HepG2 (cell line): Measurements from ENCODE around the gene DPP7. TPM values are rescaled to one million over a fixed set of nuclear protein-coding genes. Genes with fewer than 3 reads are reported as not detected.

Source experiments
- ATAC-seq: fragments of 200-7000 bp; cut with Tn5 transposase; 3 replicates; pipeline ENCODE4 v1.9.1; 2020; ENCODE audit warnings: mild to moderate bottlenecking, moderate library complexity
- BruUV-seq: library from RNA; stranded (reverse); fragments of 400-500 nt; replicated peaks from 2 replicates; lab custom pipeline; 2021; lab: Mats Ljungman, UMichigan
- CTCF ChIA-PET: fragments of 300-600 bp; formaldehyde crosslinking; extraction: SDS; loops from one replicate; lab custom pipeline; 2021; ENCODE audit warnings: low total read pairs, inconsistent platforms, low intra/inter-chr PET ratio; lab: Yijun Ruan, JAX
- POLR2A ChIA-PET: fragments of 350-600 bp; sonication (Branson Sonifier 250); formaldehyde crosslinking; loops from one replicate; lab custom pipeline; 2020; ENCODE audit warnings: antibody characterized with exemption, inconsistent platforms; lab: Yijun Ruan, JAX
- DNase-seq: peaks from one replicate; pipeline ENCODE4 v3.0.0-alpha.2; 2015; ENCODE audit warnings: low spot score
- FAIRE-seq: peaks from 3 replicates; lab custom pipeline; 2011; peaks lifted over from hg19 to GRCh38; lab: Jason Lieb, UNC
- H2AFZ ChIP-seq: one replicate; pipeline ENCODE4 v1.6.1; 2011; ENCODE audit warnings: low read length, inconsistent platforms
- H3K27ac ChIP-seq: fragments of 300-600 bp; 3 replicates; pipeline ENCODE4 v1.8.0; 2011; ENCODE audit warnings: mixed run types, mild to moderate bottlenecking, mixed read lengths, low read length, inconsistent platforms; ENCODE audit not compliant: insufficient read depth; ENCODE audit errors: extremely low read length
- H3K27me3 ChIP-seq, 2 experiments: fragments of 200-600 bp in 1 of 2; 2 replicates in 1 of 2; 3 replicates in 1 of 2; pipeline versions ENCODE4 v1.6.0 to v1.8.0; 2011; ENCODE audit warnings: low read length in 2 of 2, mild to moderate bottlenecking in 2 of 2, moderate library complexity in 2 of 2, inconsistent platforms in 1 of 2; ENCODE audit not compliant: insufficient read depth in 2 of 2, control insufficient read depth in 1 of 2
- H3K36me3 ChIP-seq, 2 experiments: fragments of 200-600 bp in 1 of 2; replicated peaks in 1 of 2; 2 replicates in 1 of 2; 3 replicates in 1 of 2; pipeline versions ENCODE4 v1.5.1 to v1.8.0; 2011; ENCODE audit warnings: low read length in 2 of 2, inconsistent platforms in 1 of 2; ENCODE audit not compliant: insufficient read depth in 2 of 2, control insufficient read depth in 1 of 2
- H3K4me1 ChIP-seq: 2 replicates; pipeline ENCODE4 v1.5.1; 2012; ENCODE audit warnings: low read length, inconsistent platforms; ENCODE audit not compliant: insufficient read depth
- H3K4me2 ChIP-seq: 2 replicates; pipeline ENCODE4 v1.6.0; 2011; ENCODE audit warnings: low read depth, low read length, inconsistent platforms
- H3K4me3 ChIP-seq, 3 experiments: fragments of 200-600 bp in 1 of 3; sonication (generic), shearing (Covaris generic) in 1 of 3; replicated peaks in 1 of 3; 2 replicates each; pipeline ENCODE4 v1.5.1; 2011 to 2016; ENCODE audit warnings: low read length in 3 of 3, inconsistent platforms in 2 of 3, low read depth in 2 of 3, mild to moderate bottlenecking in 2 of 3, control low read depth in 1 of 3, mixed read lengths in 1 of 3; ENCODE audit not compliant: insufficient read depth in 1 of 3
- H3K79me2 ChIP-seq: one replicate; pipeline ENCODE4 v1.6.1; 2011; ENCODE audit warnings: low read length, inconsistent platforms; ENCODE audit not compliant: insufficient read depth
- H3K9ac ChIP-seq: 2 replicates; pipeline ENCODE4 v1.6.0; 2011; ENCODE audit warnings: mild to moderate bottlenecking, low read depth, low read length, inconsistent platforms; ENCODE audit not compliant: insufficient read depth
- H3K9me3 ChIP-seq: 2 replicates; pipeline ENCODE4 v1.5.1; 2012; ENCODE audit warnings: mild to moderate bottlenecking, low read length
- H4K20me1 ChIP-seq: 2 replicates; pipeline ENCODE4 v1.6.0; 2011; ENCODE audit warnings: inconsistent platforms, mild to moderate bottlenecking, low read length, moderate library complexity; ENCODE audit not compliant: insufficient read depth
- ETV5 ChIP-seq: IDR thresholded peaks from 2 replicates; pipeline ENCODE4 v1.6.1; 2018; ENCODE audit warnings: missing biosample characterization, missing genetic modification reagents, inconsistent platforms, borderline replicate concordance
- GPBP1L1 ChIP-seq: sonication (generic); formaldehyde crosslinking; IDR thresholded peaks from 2 replicates; pipeline ENCODE4 v1.5.0; 2020; ENCODE audit warnings: mild to moderate bottlenecking, missing genetic modification reagents
- MIER2 ChIP-seq: IDR thresholded peaks from 2 replicates; pipeline ENCODE4 v1.6.1; 2016; ENCODE audit warnings: missing biosample characterization, missing genetic modification reagents
- MNT ChIP-seq: fragments of 450-650 bp; IDR thresholded peaks from 2 replicates; pipeline ENCODE4 v1.6.1; 2016
- PITX1 ChIP-seq: sonication (generic); formaldehyde crosslinking; IDR thresholded peaks from 2 replicates; pipeline ENCODE4 v1.5.1; 2020; ENCODE audit warnings: mild to moderate bottlenecking, missing genetic modification reagents
- REST ChIP-seq, 2 experiments: IDR thresholded peaks; 2 replicates each; pipeline ENCODE4 v1.6.1; 2011 to 2012; ENCODE audit warnings: low read length in 2 of 2, borderline replicate concordance in 1 of 2, low read depth in 1 of 2, mild to moderate bottlenecking in 1 of 2, moderate library complexity in 1 of 2
- ZFP90 ChIP-seq: sonication (generic); formaldehyde crosslinking; IDR thresholded peaks from 2 replicates; pipeline ENCODE4 v1.8.0; 2022; ENCODE audit warnings: missing genetic modification reagents, mild to moderate bottlenecking, inconsistent platforms, borderline replicate concordance
- WGBS: methylation state at CpG from one replicate; pipeline ENCODE4 v1.1.6; 2017; ENCODE audit warnings: low lambda C conversion rate; 5-methylcytosine and 5-hydroxymethylcytosine counted together
- in situ Hi-C: cut with HindIII; loops from 2 replicates; pipeline ENCODE4 v1.10.0; 2017; ENCODE audit warnings: low pct_unique_long_range_greater_than_20kb; ENCODE audit not compliant: extremely low pct_ligation_motif_present
- intact Hi-C: fragments of 100-400 bp; cut with micrococcal nuclease; formaldehyde crosslinking; loops from one replicate; pipeline ENCODE4 v1.10.0; 2022; ENCODE audit not compliant: unreplicated experiment
- polyA plus RNA-seq, 8 experiments: library from polyadenylated mRNA; depleted of rRNA in 3 of 8; stranded (reverse) in 7 of 8; unstranded in 1 of 8; fragments of >200 nt; fragmentation: Illumina TruSeq in 4 of 8; extraction: Trizol in 4 of 8; gene quantifications; 2 replicates each; pipeline versions ENCODE4 v1.2.1 to v1.2.3, GENCODE V29; 2011 to 2016; ENCODE audit warnings: low read depth in 4 of 8, missing spikeins in 1 of 8, mixed read lengths in 1 of 8; ENCODE audit not compliant: insufficient read depth in 1 of 8
- total RNA-seq, 5 experiments: library from RNA; depleted of rRNA; stranded (reverse); fragments of >200 nt; fragmentation: Illumina TruSeq; extraction: Trizol; gene quantifications; 2 replicates each; pipeline ENCODE4 v1.2.3, GENCODE V29; 2016; ENCODE audit warnings: low read depth in 1 of 5
- TF ChIP-seq, protein P1 (sequence below): sonication (generic); formaldehyde crosslinking; IDR thresholded peaks from 2 replicates; pipeline ENCODE4 v1.9.0; 2022; ENCODE audit warnings: missing genetic modification reagents, mild to moderate bottlenecking, borderline replicate concordance

Gene DPP7
- total and polyA plus RNA-seq, 2 of the 13 experiments (the other 11 are each of a cell fraction or from before 2014, with no cell fraction given), result 1.2 to 4.5 TPM

GRCh38 chr9:137147091-137147792, 32.7 kb upstream of the DPP7 start:
- Histone ChIP-seq H3K9me3 (no peaks in the 10 kb centered on the region), H3K36me3 (no peaks in the 10 kb centered on the region), H2AFZ (no peak overlapping the region), H3K9ac (no peak overlapping the region), H3K4me1 (peaks cover 26% of the 10 kb centered on the region), H4K20me1 (no peaks in the 10 kb centered on the region), H3K4me3 (no peak overlapping the region), H3K27me3 (peaks cover 14 to 56% of the 10 kb centered on the region in 2 experiments), H3K4me2 (no peak overlapping the region), H3K27ac (no peak overlapping the region), H3K79me2 (no peaks in the 10 kb centered on the region)
- in situ Hi-C loops, result no loop called here
- ChIA-PET POLR2A (no interaction called here), CTCF (no interaction called here)
- BruUV-seq, result no TSS peak
- DNase-seq (no peak), ATAC-seq (no peak), FAIRE-seq (no peak)
- intact Hi-C loops, result no loop called here
- TF ChIP-seq ZFP90 (CRISPR knock-in tag) (no peak), MNT (peak; percentile 92)
- TF ChIP-seq, protein P1, sequence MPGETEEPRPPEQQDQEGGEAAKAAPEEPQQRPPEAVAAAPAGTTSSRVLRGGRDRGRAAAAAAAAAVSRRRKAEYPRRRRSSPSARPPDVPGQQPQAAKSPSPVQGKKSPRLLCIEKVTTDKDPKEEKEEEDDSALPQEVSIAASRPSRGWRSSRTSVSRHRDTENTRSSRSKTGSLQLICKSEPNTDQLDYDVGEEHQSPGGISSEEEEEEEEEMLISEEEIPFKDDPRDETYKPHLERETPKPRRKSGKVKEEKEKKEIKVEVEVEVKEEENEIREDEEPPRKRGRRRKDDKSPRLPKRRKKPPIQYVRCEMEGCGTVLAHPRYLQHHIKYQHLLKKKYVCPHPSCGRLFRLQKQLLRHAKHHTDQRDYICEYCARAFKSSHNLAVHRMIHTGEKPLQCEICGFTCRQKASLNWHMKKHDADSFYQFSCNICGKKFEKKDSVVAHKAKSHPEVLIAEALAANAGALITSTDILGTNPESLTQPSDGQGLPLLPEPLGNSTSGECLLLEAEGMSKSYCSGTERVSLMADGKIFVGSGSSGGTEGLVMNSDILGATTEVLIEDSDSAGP (CRISPR knock-in tag), result no peak
- 61% methylated on average over 21 of the region's 26 CpGs for WGBS

GRCh38 chr9:137146527-137146918, 32.0 kb upstream of the DPP7 start:
- Histone ChIP-seq H3K9me3 (no peaks in the 10 kb centered on the region), H3K4me3 (no peak overlapping the region), H2AFZ (no peak overlapping the region), H4K20me1 (no peaks in the 10 kb centered on the region), H3K4me2 (no peak overlapping the region), H3K4me1 (peaks cover 19% of the 10 kb centered on the region), H3K36me3 (no peaks in the 10 kb centered on the region), H3K79me2 (no peaks in the 10 kb centered on the region), H3K27ac (no peak overlapping the region), H3K9ac (no peak overlapping the region), H3K27me3 (peaks cover 16 to 63% of the 10 kb centered on the region in 2 experiments)
- no peak for DNase-seq
- FAIRE-seq, result no peak
- 0% methylated on average over 4 of the region's 9 CpGs for WGBS
- in situ Hi-C loops, result no loop called here
- ChIA-PET POLR2A (no interaction called here), CTCF (no interaction called here)
- ATAC-seq, result peak; percentile 10; the same call in 1 of the 3 replicates
- TF ChIP-seq MIER2 (peak; percentile 76; the same call in 1 of the 2 replicates), REST (IDR thresholded peaks at IDR 0.05; ENCODE audit: borderline replicate concordance in 1 of 2, low read depth in 1 of 2, low read length in 2 of 2) (peak; percentile 55 to 89), ETV5 (CRISPR knock-in tag) (no peak), PITX1 (CRISPR knock-in tag) (no peak), GPBP1L1 (CRISPR knock-in tag) (no peak)
- BruUV-seq, result no TSS peak
- intact Hi-C loops, result no loop called here
